PFSK-1 (cell line): Measurements from ENCODE around the gene GDPGP1.

ENCODE experiments used
- FOXP2 ChIP-seq: optimal IDR thresholded peaks from 2 replicates; pipeline ENCODE3; 2011; ENCODE audit warnings: borderline replicate concordance, control low read depth, inconsistent platforms; ENCODE audit not compliant: insufficient read depth; ENCODE audit errors: extremely low read length, extremely low read depth
- POLR2AphosphoS5 ChIP-seq: IDR thresholded peaks from 2 replicates; pipeline ENCODE4 v1.6.1; 2012; ENCODE audit warnings: low read depth, mild to moderate bottlenecking, control low read depth, low read length, moderate library complexity
- REST ChIP-seq, 2 experiments: IDR thresholded peaks; 2 replicates each; pipeline versions ENCODE4 v1.6.1 to v1.8.0; 2011 to 2012; ENCODE audit warnings: low read depth in 2 of 2, low read length in 2 of 2, control low read depth in 1 of 2, inconsistent platforms in 1 of 2, mild to moderate bottlenecking in 1 of 2, moderate library complexity in 1 of 2; ENCODE audit not compliant: insufficient read depth in 1 of 2
- SIN3A ChIP-seq: IDR thresholded peaks from 2 replicates; pipeline ENCODE4 v1.6.1; 2012; ENCODE audit warnings: mild to moderate bottlenecking, low read length, moderate library complexity, borderline replicate concordance; ENCODE audit not compliant: insufficient read depth
- TAF1 ChIP-seq: IDR thresholded peaks from 2 replicates; pipeline ENCODE4 v1.6.1; 2012; ENCODE audit warnings: low read length, control low read depth, borderline replicate concordance; ENCODE audit not compliant: insufficient read depth

DNA sequence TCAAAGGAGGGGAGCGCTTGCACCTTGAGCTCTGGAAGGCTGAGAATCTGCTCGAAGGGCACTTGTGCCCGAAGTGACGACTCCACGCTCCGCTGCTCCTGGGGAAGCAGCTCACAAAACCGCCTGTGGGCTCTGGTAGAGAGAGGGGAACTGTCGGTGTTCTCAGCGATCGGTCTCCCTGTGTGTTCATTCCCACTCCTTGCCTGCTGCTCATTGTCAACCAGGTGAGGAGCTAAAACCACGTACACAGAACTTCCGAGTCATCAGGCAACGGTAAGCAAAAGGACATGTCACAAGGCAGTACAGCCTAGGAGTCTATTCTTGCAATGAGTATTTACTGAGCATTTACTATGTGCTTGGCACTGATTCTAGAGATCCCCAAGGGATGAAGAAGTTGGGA, 1.8 kb upstream of the GDPGP1 start:
- TF ChIP-seq POLR2AphosphoS5 (no peak), SIN3A (no peak), REST (IDR thresholded peaks at IDR 0.05; ENCODE audit: insufficient read depth in 1 of 2, low read depth in 2 of 2, low read length in 2 of 2) (no peak), TAF1 (no peak), FOXP2 (no peak)
